ENCODE data around the gene FADS2.

FADS2 gene

GRCh38 chr11:61889831-61890230 lies 61.7 kb downstream of the FADS2 start:
- no peak for DNase-seq

DNA sequence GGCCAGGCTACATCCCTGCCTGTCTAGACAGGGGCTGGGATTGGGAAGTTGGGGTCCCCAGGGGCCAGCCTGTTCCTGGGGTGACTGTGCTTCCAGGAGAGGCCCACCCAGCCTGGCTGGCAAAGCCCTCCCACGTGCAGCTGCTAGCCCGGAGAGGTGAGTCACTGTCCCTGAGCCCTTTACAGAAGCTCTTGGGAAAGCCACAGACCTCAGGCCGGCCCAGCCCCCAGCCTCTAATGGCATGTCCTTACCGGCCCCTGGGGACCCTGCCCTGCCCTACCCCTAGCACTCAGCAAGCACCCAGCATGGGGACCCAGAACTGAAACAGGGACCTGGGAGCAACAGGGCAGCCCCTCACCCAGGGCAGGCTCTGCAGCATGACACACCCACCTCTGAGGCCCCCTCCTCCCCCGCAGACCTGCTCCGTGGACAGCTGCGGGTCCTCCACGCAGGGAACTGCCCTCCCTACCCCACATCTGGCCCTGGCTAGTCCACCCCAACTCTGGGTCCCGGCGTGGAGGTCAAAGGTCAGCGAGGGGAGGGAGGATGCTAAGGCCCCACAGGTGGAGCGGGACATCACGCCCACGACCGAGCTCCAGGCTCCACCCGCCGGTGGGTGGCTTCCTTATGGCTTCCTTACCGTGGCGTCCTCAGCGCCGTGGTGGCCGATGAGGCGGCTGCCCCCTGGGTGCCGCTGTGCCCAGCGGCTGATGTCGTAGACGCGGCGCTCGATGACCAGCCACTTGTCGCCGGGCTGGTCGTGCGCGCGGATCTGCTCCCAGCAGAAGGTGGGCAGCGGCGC lies 62.6 kb downstream of the FADS2 start:
- no peak for DNase-seq

DNA sequence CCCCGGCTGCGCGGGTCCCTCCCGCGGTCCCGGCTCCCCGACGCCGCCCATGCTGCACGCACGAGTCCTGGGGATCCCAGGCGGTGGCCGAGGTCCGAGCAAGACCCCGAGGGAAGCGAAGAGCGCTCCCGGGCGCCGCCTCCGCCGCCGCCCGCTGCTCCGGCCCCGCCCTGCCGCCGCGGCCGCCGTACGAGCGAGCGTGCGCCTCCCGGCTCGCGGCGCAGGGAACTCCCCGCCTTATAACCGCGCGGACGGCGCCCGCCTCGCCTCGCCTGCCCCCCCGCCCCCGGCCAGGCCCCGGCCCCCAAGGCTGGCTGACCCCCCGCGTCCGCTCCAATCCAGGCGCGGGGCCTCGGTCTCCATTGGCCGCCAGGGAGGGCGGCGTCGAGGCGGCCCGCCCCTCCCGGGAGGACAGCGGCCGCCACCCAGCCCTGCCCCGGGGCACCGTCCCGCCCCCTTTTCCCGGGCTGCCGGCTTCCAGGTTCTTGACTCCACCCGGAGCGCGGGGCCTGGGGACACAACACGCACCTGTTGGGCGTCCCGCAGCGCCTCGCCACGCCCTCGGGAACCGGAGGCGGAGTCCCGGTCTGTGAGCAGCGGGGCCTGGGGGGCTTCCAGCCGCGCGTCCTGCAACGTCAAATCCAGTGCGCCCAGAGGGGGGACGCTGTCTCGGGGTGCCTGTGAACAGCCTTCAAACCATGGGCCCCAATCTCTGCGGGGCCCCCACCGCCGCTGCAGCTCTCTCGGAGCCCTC lies 63.4 kb downstream of the FADS2 start, which contains the start of gene FADS3:
Gene FADS3, minus strand, starts transcription at position 215 of the 754 bp plus-strand sequence. Its CDS starts 164 bp downstream, at position 51.
- peak; percentile 68 for DNase-seq

- DNase-seq: no peak
Measured at GRCh38 chr11:61892085-61892370, 63.9 kb downstream of the FADS2 start.

DNA sequence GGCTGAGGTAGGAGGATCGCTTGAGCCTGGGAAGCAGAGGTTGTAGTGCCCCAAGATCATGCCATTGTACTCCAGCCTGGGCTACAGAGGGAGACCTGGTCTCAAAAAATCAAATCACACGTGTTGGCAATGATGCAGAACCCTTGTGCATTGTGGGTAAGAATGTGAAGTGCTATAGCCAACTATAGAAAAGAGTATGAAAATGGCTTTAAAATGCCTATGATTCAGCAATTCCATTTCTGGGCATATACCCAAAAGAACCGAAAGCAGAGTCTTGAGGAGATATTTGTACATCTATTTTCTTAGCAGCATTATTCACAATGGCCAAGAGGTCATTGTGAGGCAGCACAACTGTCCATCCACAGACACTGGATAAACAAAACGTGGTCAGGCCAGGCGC lies 65.9 kb downstream of the FADS2 start:
- no peak for DNase-seq

DNA sequence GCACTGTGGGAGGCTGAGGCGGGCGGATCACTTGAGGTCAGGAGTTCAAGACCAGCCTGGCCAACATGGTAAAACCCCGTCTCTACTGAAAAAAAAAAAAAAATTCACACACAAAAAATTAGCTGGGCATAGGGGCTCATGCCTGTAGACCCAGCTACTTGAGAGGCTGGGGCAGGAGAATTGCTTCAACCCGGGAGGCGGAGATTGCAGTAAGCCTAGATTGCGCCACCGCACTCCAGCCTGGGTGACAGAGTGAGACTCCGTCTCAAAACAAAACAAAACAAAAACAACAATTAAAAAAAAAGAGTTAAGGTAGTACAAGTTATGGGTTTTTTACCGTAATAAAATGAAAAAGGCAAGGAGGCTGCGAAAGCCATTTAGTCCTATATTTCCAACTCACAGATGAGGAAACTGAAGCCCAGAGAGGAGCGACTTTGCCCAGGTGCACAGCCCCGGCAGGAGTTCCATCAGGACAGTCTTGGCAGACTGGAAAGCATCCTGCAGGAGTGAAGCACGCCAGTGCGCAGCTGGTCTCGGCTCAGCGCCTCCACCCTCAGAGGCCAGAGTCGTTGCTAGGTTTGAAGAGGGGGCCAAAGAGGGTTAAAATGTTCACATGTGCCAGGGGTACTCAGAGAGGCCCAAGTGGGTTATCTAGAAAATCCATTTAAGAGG lies 67.1 kb downstream of the FADS2 start:
- no peak for DNase-seq

DNA sequence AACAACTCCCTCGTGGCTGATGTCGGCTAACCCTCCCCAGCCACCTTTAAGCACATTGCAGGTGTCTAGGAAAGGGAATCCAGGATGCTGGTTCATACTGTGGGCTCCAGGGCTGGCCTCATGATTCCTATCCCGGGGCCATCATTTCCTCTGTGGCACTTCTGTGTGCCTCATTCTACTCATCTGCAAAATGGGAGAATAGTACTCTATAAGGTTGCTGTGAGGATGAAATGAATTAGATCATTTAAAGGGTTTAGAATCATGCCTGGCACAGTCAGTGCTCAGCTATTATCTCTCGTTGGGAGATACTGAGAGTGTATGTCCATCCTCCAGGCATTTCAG lies 67.6 kb downstream of the FADS2 start:
- no peak for DNase-seq

GRCh38 chr11:61896665-61897386 lies 68.7 kb downstream of the FADS2 start:
- DNase-seq: no peak

DNA sequence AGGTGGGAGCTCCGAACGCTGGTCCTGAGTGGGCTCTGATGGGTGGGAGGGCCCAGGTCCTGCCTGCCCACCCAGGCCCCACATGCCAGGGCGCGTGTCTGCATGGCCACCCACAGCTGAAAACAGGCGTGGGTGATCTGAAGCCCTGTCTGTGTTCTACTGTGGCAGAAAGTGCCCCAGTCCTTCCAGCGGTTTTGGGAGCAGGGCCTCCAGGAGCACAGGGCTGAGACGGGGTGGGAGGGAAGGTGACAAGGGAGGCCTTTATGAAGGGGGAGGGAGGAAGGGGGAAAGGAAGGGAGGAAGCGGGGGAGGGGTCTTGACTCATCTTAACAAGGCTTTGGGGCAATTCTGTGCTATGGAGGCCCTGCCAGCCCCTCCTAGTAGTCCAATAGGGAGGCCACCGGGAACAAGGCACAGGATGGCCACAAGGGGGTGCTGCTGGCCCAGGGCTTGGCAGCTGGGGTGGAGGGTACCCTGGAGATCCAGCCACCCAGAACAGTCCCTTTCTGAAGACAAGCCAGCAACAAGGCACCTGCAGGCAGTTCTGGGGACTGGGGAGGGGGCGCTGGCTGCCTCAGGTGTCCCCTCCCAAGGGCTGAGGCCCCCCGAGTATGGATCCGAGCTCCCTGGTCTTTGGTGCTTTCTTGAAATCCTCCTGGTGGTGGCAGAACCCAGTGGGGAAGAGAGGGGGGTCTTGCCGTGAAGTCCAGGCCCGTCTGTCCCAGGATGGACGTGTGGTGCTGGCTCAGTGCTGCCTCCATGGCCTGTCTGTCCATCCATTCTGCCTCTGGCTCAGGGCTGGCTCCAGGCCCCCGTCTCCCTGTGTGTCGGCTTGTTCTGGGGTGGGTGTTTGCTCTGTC lies 69.5 kb downstream of the FADS2 start:
- DNase-seq: peak; percentile 25

DNA sequence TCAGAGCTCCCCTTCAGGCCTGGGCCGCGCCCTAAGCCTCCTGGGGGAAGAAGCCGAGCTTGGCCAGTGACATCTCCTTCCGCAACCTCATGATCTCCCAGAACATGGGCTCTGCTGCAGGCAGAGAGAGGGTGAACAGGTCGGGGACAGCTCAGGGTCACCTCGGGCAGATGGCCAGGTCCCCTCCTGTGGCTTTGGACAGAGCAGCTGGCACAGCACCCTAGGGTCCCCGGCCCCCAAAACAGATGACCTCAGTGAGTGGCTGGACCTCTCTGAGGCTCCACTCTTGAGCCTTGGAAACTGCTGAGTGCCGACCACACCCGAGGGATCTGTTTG lies 70.1 kb downstream of the FADS2 start:
- no peak for DNase-seq

DNA sequence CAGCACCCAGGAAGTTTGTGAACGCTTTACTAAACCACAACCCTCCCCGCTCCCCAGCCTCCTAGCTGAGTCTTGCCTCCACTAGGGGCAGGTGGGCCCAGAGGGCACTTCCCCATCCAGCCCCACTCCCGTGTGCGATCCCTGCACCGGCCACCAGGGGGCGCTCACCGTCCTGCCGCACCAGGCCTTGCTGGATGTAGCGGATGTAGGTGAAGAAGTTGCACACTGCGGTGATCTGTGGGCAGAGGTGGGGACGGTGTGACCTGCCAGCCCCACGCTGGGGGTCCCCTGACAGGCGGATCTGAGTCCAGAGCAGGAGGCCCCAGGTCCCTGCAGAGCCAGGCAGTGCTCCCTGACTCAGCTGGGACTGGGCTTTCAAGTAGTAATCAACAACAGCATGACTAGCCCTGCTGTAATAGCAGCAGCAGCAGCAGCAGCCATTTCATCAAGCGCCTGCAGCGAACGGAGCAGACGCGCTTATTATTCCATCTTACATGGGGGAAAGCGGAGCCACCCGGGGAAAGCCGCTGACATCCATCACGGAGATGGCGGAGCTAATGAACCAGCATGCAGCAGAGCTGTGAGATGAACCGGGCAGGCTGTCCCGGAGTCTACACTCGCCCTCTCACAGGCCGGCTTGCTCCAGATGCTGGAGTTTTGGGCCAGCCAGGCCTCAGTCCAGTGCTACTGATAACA lies 71.2 kb downstream of the FADS2 start:
- peak; percentile 86 for DNase-seq

DNA sequence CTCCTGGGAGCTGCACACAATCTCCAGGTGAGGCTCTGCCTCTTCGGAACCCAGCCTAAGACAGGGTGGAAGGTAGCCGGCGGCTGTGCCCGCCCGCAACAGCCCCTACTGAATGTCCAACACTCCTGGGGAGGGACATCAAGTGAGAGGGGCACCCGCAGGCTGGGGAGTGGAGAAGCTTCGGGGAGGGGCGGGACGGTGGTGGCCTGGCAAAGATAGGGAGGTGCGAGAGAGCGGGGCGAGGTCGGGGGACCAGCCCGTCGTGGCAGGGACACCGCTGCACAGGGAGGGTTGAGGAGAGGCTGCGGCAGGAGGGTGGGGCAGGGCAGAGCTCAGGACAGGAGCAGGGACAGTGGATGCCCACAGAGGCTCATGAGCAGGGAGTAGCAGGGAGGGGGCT lies 72.2 kb downstream of the FADS2 start:
- DNase-seq: no peak

GRCh38 chr11:61901397-61901796 lies 73.3 kb downstream of the FADS2 start:
- no peak for DNase-seq

DNA sequence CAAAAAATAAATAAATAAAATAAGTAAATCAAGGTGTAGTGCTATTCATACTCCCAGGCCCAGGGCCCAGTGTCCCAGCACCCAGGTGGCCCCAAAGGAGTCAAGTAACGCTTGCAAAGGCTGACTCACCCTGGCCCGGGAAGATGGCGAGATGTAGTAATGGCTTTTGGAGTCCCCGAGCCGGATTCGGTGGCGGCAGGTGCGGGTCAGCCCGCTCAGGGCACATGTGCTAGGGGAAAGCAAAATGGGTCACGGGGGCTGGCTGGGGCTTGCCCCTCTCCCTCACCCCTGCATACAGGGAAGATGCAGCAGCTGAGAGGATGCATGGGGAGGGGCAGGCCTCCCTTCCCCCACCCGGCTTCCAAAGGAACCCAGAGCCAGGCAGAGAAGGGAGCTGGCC lies 74.2 kb downstream of the FADS2 start:
- no peak for DNase-seq

- no peak for DNase-seq
Measured at GRCh38 chr11:61903845-61904244, 75.7 kb downstream of the FADS2 start.

- DNase-seq: no peak
Measured at GRCh38 chr11:61904539-61905048, 76.5 kb downstream of the FADS2 start.

- no peak for DNase-seq
Measured at GRCh38 chr11:61905067-61905696, 77.1 kb downstream of the FADS2 start.

GRCh38 chr11:61905801-61906521 lies 77.9 kb downstream of the FADS2 start:
- DNase-seq: no peak

DNA sequence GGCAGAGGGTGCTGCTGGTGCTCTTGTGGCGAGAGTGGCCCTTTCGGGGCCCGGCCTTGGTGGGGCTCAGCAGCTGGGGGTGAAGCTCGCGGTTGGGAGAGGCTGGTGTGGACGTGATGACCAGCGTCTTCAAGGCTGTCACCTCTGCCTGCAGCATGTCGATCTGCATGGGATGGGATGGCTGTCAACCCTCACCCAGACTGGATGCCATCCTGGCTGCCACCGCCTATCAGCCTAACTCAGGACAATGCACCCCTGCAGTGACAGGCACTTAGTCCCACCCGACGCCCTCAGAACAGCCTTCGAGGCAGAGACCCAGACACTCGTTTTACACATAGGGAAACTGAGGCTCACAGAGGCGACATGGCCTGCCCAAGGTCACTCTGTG lies 78.4 kb downstream of the FADS2 start:
- DNase-seq: no peak

GRCh38 chr11:61907282-61907681 lies 79.2 kb downstream of the FADS2 start:
- no peak for DNase-seq

Measured in activated gamma-delta T cell (primary cell).